HepG2 (cell line): ENCODE data around the gene KHK. TPM values are rescaled to one million over a fixed set of nuclear protein-coding genes. Genes with fewer than 3 reads are reported as not detected.

ENCODE experiments used
- AHR ChIP-seq: IDR thresholded peaks from 2 replicates; pipeline ENCODE4 v1.6.1; 2018; ENCODE audit warnings: missing genetic modification reagents, missing compliant biosample characterization
- CCAR2 ChIP-seq: fragments of 200-400 bp; formaldehyde crosslinking; optimal IDR thresholded peaks from 2 replicates; pipeline ENCODE3; 2018; ENCODE audit warnings: low read depth, mild to moderate bottlenecking, low read length, moderate library complexity
- ESRRA ChIP-seq: sonication (generic); formaldehyde crosslinking; IDR thresholded peaks from 2 replicates; pipeline ENCODE4 v1.5.1; 2020; ENCODE audit warnings: mild to moderate bottlenecking, low read depth, missing genetic modification reagents
- ETV6 ChIP-seq: sonication (generic); formaldehyde crosslinking; conservative IDR thresholded peaks from 2 replicates; pipeline ENCODE4 v1.4.0; 2020; ENCODE audit warnings: missing genetic modification reagents
- FOSL1 ChIP-seq: sonication (generic); formaldehyde crosslinking; IDR thresholded peaks from 2 replicates; pipeline ENCODE4 v1.9.0; 2021; ENCODE audit warnings: missing genetic modification reagents, borderline replicate concordance
- FOXC1 ChIP-seq: sonication (generic); formaldehyde crosslinking; IDR thresholded peaks from 2 replicates; pipeline ENCODE4 v1.8.0; 2022; ENCODE audit warnings: mild to moderate bottlenecking, missing genetic modification reagents, borderline replicate concordance
- FOXJ3 ChIP-seq: sonication (generic); formaldehyde crosslinking; IDR thresholded peaks from 2 replicates; pipeline ENCODE4 v1.4.0; 2020; ENCODE audit warnings: missing genetic modification reagents, mild to moderate bottlenecking, borderline replicate concordance
- GTF2F1 ChIP-seq: fragments of 150-350 bp; IDR thresholded peaks from 2 replicates; pipeline ENCODE4 v1.6.1; 2014; ENCODE audit warnings: low read length
- NFATC3 ChIP-seq: sonication (generic); formaldehyde crosslinking; IDR thresholded peaks from 2 replicates; pipeline ENCODE4 v1.5.1; 2020; ENCODE audit warnings: mild to moderate bottlenecking, missing genetic modification reagents
- REPIN1 ChIP-seq: sonication (generic); formaldehyde crosslinking; IDR thresholded peaks from 2 replicates; pipeline ENCODE4 v1.8.0; 2022; ENCODE audit warnings: missing genetic modification reagents, low read depth, mild to moderate bottlenecking, borderline replicate concordance
- RERE ChIP-seq: IDR thresholded peaks from 2 replicates; pipeline ENCODE4 v1.6.1; 2016; ENCODE audit warnings: low read depth, missing genetic modification reagents, missing compliant biosample characterization
- THYN1 ChIP-seq: sonication (generic); formaldehyde crosslinking; IDR thresholded peaks from 2 replicates; pipeline ENCODE4 v1.8.1; 2023; ENCODE audit warnings: low read depth, mild to moderate bottlenecking, moderate library complexity, missing genetic modification reagents, borderline replicate concordance
- TIGD3 ChIP-seq: sonication (generic); formaldehyde crosslinking; IDR thresholded peaks from 2 replicates; pipeline ENCODE4 v1.5.1; 2020; ENCODE audit warnings: mild to moderate bottlenecking, missing genetic modification reagents, borderline replicate concordance
- ZBTB38 ChIP-seq: sonication (generic); formaldehyde crosslinking; IDR thresholded peaks from 2 replicates; pipeline ENCODE4 v1.5.1; 2020; ENCODE audit warnings: mild to moderate bottlenecking, missing genetic modification reagents
- ZBTB7A ChIP-seq: sonication (generic); formaldehyde crosslinking; IDR thresholded peaks from 2 replicates; pipeline ENCODE4 v1.8.0; 2022; ENCODE audit warnings: mild to moderate bottlenecking, missing genetic modification reagents
- ZFP36L1 ChIP-seq: sonication (generic); formaldehyde crosslinking; IDR thresholded peaks from 2 replicates; pipeline ENCODE4 v1.8.0; 2022; ENCODE audit warnings: mild to moderate bottlenecking, missing genetic modification reagents, moderate library complexity
- ZNF232 ChIP-seq: sonication (generic); formaldehyde crosslinking; IDR thresholded peaks from 2 replicates; pipeline ENCODE4 v1.4.0; 2020; ENCODE audit warnings: missing genetic modification reagents, borderline replicate concordance
- ZNF282 ChIP-seq: fragments of 450-650 bp; IDR thresholded peaks from 2 replicates; pipeline ENCODE4 v1.6.1; 2018; ENCODE audit not compliant: partially characterized antibody
- ZNF431 ChIP-seq: sonication (generic); formaldehyde crosslinking; IDR thresholded peaks from 2 replicates; pipeline ENCODE4 v1.9.0; 2022; ENCODE audit warnings: missing genetic modification reagents, low read depth, mild to moderate bottlenecking, borderline replicate concordance
- ZNF549 ChIP-seq: sonication (generic); formaldehyde crosslinking; IDR thresholded peaks from 2 replicates; pipeline ENCODE4 v1.5.0; 2020; ENCODE audit warnings: missing genetic modification reagents
- ZNF691 ChIP-seq: sonication (generic); formaldehyde crosslinking; IDR thresholded peaks from 2 replicates; pipeline ENCODE4 v1.4.0; 2020; ENCODE audit warnings: missing genetic modification reagents, low read depth, mild to moderate bottlenecking, borderline replicate concordance
- ZNF746 ChIP-seq: sonication (generic); formaldehyde crosslinking; IDR thresholded peaks from 2 replicates; pipeline ENCODE4 v1.8.0; 2022; ENCODE audit warnings: mild to moderate bottlenecking, missing genetic modification reagents
- polyA plus RNA-seq, 8 experiments: library from polyadenylated mRNA; depleted of rRNA in 3 of 8; stranded (reverse) in 7 of 8; unstranded in 1 of 8; fragments of >200 nt; fragmentation: Illumina TruSeq in 4 of 8; extraction: Trizol in 4 of 8; gene quantifications; 2 replicates each; pipeline versions ENCODE4 v1.2.1 to v1.2.3, GENCODE V29; 2011 to 2016; ENCODE audit warnings: low read depth in 4 of 8, missing spikeins in 1 of 8, mixed read lengths in 1 of 8; ENCODE audit not compliant: insufficient read depth in 1 of 8
- total RNA-seq, 5 experiments: library from RNA; depleted of rRNA; stranded (reverse); fragments of >200 nt; fragmentation: Illumina TruSeq; extraction: Trizol; gene quantifications; 2 replicates each; pipeline ENCODE4 v1.2.3, GENCODE V29; 2016; ENCODE audit warnings: low read depth in 1 of 5

The KHK gene
- total and polyA plus RNA-seq, 2 of the 13 experiments (the other 11 are each of a cell fraction or from before 2014, with no cell fraction given): 40.9 to 99.2 TPM

- TF ChIP-seq ZNF746 (CRISPR knock-in tag) (no peak; the same call in 1 of the 2 replicates), ZNF282 (no peak), ZNF691 (CRISPR knock-in tag) (peak; percentile 93), AHR (CRISPR knock-in tag) (no peak), RERE (CRISPR knock-in tag) (no peak), ZNF232 (CRISPR knock-in tag) (no peak), FOSL1 (CRISPR knock-in tag) (no peak), FOXC1 (CRISPR knock-in tag) (no peak), ZBTB7A (no peak), CCAR2 (no peak), ZNF431 (CRISPR knock-in tag) (no peak), REPIN1 (CRISPR knock-in tag) (0 out of 2 replicates have a peak, but pooled peaks have one; percentile 9), FOXJ3 (no peak), GTF2F1 (no peak), ZNF549 (no peak), NFATC3 (CRISPR knock-in tag) (no peak), ESRRA (CRISPR knock-in tag) (0 out of 2 replicates have a peak, but pooled peaks have one; percentile 18), ETV6 (CRISPR knock-in tag) (no peak), TIGD3 (CRISPR knock-in tag) (peak; percentile 33), ZFP36L1 (CRISPR knock-in tag) (no peak), ZBTB38 (CRISPR knock-in tag) (peak; percentile 72), THYN1 (no peak)
These were observed 37.0 kb downstream of the KHK start, which contains the start of gene ABHD1 (continued) for GRCh38 chr2:27123302-27124150.
